Osteocyte (in vitro differentiated cells): ENCODE data around the gene NFE2L3. TPM values are rescaled to one million over a fixed set of nuclear protein-coding genes. Genes with fewer than 3 reads are reported as not detected.

Experiments used
- DNase-seq: peaks from one replicate; pipeline ENCODE4 v3.0.0; 2021; ENCODE audit warnings: mixed read lengths; ENCODE audit not compliant: unreplicated experiment; ENCODE audit errors: extremely low spot score
- H3K27ac Mint-ChIP-seq: one replicate; pipeline ENCODE4 v1.8.0; 2021; ENCODE audit warnings: mild to moderate bottlenecking, mixed read lengths; ENCODE audit not compliant: unreplicated experiment
- H3K27me3 Mint-ChIP-seq: one replicate; pipeline ENCODE4 v1.8.0; 2021; ENCODE audit warnings: mixed read lengths; ENCODE audit not compliant: unreplicated experiment
- H3K36me3 Mint-ChIP-seq: one replicate; pipeline ENCODE4 v1.8.0; 2021; ENCODE audit warnings: mixed read lengths; ENCODE audit not compliant: unreplicated experiment
- H3K4me1 Mint-ChIP-seq: one replicate; pipeline ENCODE4 v1.8.0; 2021; ENCODE audit warnings: mixed read lengths; ENCODE audit not compliant: unreplicated experiment
- H3K4me3 Mint-ChIP-seq: one replicate; pipeline ENCODE4 v1.8.0; 2021; ENCODE audit warnings: mild to moderate bottlenecking, moderate library complexity, mixed read lengths; ENCODE audit not compliant: unreplicated experiment
- H3K9me3 Mint-ChIP-seq: one replicate; pipeline ENCODE4 v1.8.0; 2021; ENCODE audit warnings: mixed read lengths; ENCODE audit not compliant: unreplicated experiment
- CTCF ChIP-seq: fragments of 200-600 bp; sonication (generic); IDR thresholded peaks from 2 replicates; pipeline ENCODE4 v1.5.0; 2021; ENCODE audit warnings: antibody characterized with exemption, mild to moderate bottlenecking, moderate library complexity
- total RNA-seq: library from RNA; stranded (reverse); gene quantifications from 2 replicates; pipeline ENCODE4 v1.2.1, GENCODE V29; 2021

Gene NFE2L3
- total RNA-seq, 1 donor from 2014 or later: 0.78 TPM

- Mint-ChIP-seq H3K4me3 (no peak overlapping the region), H3K27me3 (no peaks in the 10 kb centered on the region), H3K4me1 (peaks cover 32% of the 10 kb centered on the region), H3K9me3 (no peaks in the 10 kb centered on the region), H3K27ac (no peak overlapping the region), H3K36me3 (peaks cover 85% of the 10 kb centered on the region)
- DNase-seq: no peak
- no peak for TF ChIP-seq CTCF
These were observed 37.1 kb downstream of the NFE2L3 start for GRCh38 chr7:26188957-26189541.

GRCh38 chr7:26189697-26190096, 37.7 kb downstream of the NFE2L3 start:
- TF ChIP-seq CTCF: no peak
- H3K9me3 Mint-ChIP-seq: no peaks in the 10 kb centered on the region
- no peak overlapping the region for H3K27ac Mint-ChIP-seq
- no peak for DNase-seq
- no peaks in the 10 kb centered on the region for H3K27me3 Mint-ChIP-seq
- H3K4me1 Mint-ChIP-seq: peaks cover 38% of the 10 kb centered on the region
- peaks cover 90% of the 10 kb centered on the region for H3K36me3 Mint-ChIP-seq
- no peak overlapping the region for H3K4me3 Mint-ChIP-seq

GRCh38 chr7:26190417-26190869, 38.4 kb downstream of the NFE2L3 start:
- Mint-ChIP-seq H3K27me3 (no peaks in the 10 kb centered on the region), H3K27ac (no peak overlapping the region), H3K36me3 (peaks cover 89% of the 10 kb centered on the region), H3K4me1 (peaks cover 40% of the 10 kb centered on the region), H3K9me3 (no peaks in the 10 kb centered on the region), H3K4me3 (no peak overlapping the region)
- no peak for TF ChIP-seq CTCF
- no peak for DNase-seq

- Mint-ChIP-seq H3K4me3 (no peak overlapping the region), H3K27ac (no peak overlapping the region), H3K36me3 (peaks cover 92% of the 10 kb centered on the region), H3K9me3 (no peaks in the 10 kb centered on the region), H3K4me1 (peaks cover 47% of the 10 kb centered on the region), H3K27me3 (no peaks in the 10 kb centered on the region)
- TF ChIP-seq CTCF: no peak
- DNase-seq: no peak
These were observed 39.4 kb downstream of the NFE2L3 start for GRCh38 chr7:26191233-26191973.

- TF ChIP-seq CTCF: no peak
- Mint-ChIP-seq H3K27ac (no peak overlapping the region), H3K36me3 (peaks cover 92% of the 10 kb centered on the region), H3K4me3 (no peak overlapping the region), H3K4me1 (peaks cover 51% of the 10 kb centered on the region), H3K9me3 (no peaks in the 10 kb centered on the region), H3K27me3 (no peaks in the 10 kb centered on the region)
- no peak for DNase-seq
These were observed 40.0 kb downstream of the NFE2L3 start for GRCh38 chr7:26191974-26192479.
